Measurements from ENCODE around the gene IFNGR1.
"Not testable (repeated sequence)": the region's sequence is repeated elsewhere in the genome, so short reads cannot be mapped to it uniquely, and the experiment has no call there.

Gene IFNGR1

GRCh38 chr6:137218917-137219663, at the start of gene IFNGR1:
IFNGR1 (minus strand) TSS chr6:137219385; CDS start chr6:137219327, 58 bp downstream.
- DNase-seq (ENCODE audit: insufficient read length, low spot score) (peak; percentile 70), FAIRE-seq (peak; percentile 92)

GRCh38 chr6:137268911-137269310, 49.7 kb upstream of the IFNGR1 start:
- DNase-seq (ENCODE audit: insufficient read length, low spot score) (no peak), FAIRE-seq (no peak)

GRCh38 chr6:137266309-137266586, 47.1 kb upstream of the IFNGR1 start:
- FAIRE-seq (no peak), DNase-seq (ENCODE audit: insufficient read length, low spot score) (no peak)

- no peak for FAIRE-seq
- no peak for DNase-seq (ENCODE audit: insufficient read length, low spot score)
Observed at GRCh38 chr6:137265561-137266308, 46.5 kb upstream of the IFNGR1 start.

GRCh38 chr6:137264311-137265075, 45.3 kb upstream of the IFNGR1 start:
- FAIRE-seq: peak; percentile 21
- DNase-seq (ENCODE audit: insufficient read length, low spot score): no peak

- FAIRE-seq: peak; percentile 77
Observed at GRCh38 chr6:137261761-137262160, 42.6 kb upstream of the IFNGR1 start.

GRCh38 chr6:137261361-137261760, 42.2 kb upstream of the IFNGR1 start:
- no peak for FAIRE-seq
- no peak for DNase-seq (ENCODE audit: insufficient read length, low spot score)

More at GRCh38 chr6:137261761-137262160, 42.6 kb upstream of the IFNGR1 start:
- no peak for DNase-seq (ENCODE audit: insufficient read length, low spot score)

GRCh38 chr6:137260217-137260616, 41.0 kb upstream of the IFNGR1 start:
- no peak for DNase-seq (ENCODE audit: insufficient read length, low spot score)
- FAIRE-seq: no peak

- FAIRE-seq (no peak), DNase-seq (ENCODE audit: insufficient read length, low spot score) (no peak)
Observed at GRCh38 chr6:137259349-137259748, 40.2 kb upstream of the IFNGR1 start.

GRCh38 chr6:137258170-137258569, 39.0 kb upstream of the IFNGR1 start:
- DNase-seq (ENCODE audit: insufficient read length, low spot score): no peak
- no peak for FAIRE-seq

GRCh38 chr6:137256350-137257103, 37.3 kb upstream of the IFNGR1 start:
- DNase-seq (ENCODE audit: insufficient read length, low spot score) (no peak), FAIRE-seq (no peak)

- DNase-seq (ENCODE audit: insufficient read length, low spot score) (no peak), FAIRE-seq (no peak)
Observed at GRCh38 chr6:137254966-137255365, 35.8 kb upstream of the IFNGR1 start.

GRCh38 chr6:137254430-137254829, 35.2 kb upstream of the IFNGR1 start:
- not testable (repeated sequence) for DNase-seq (ENCODE audit: insufficient read length, low spot score); FAIRE-seq

GRCh38 chr6:137248702-137249101, 29.5 kb upstream of the IFNGR1 start:
- peak; percentile 82 for FAIRE-seq

GRCh38 chr6:137247724-137248123, 28.5 kb upstream of the IFNGR1 start:
- no peak for FAIRE-seq
- DNase-seq (ENCODE audit: insufficient read length, low spot score): no peak

More at GRCh38 chr6:137248702-137249101, 29.5 kb upstream of the IFNGR1 start:
- no peak for DNase-seq (ENCODE audit: insufficient read length, low spot score)

GRCh38 chr6:137246791-137247202, 27.6 kb upstream of the IFNGR1 start:
- FAIRE-seq: peak; percentile 94
- no peak for DNase-seq (ENCODE audit: insufficient read length, low spot score)

- DNase-seq (ENCODE audit: insufficient read length, low spot score) (no peak), FAIRE-seq (no peak)
Observed at GRCh38 chr6:137246164-137246563, 27.0 kb upstream of the IFNGR1 start.

- FAIRE-seq (no peak), DNase-seq (ENCODE audit: insufficient read length, low spot score) (no peak)
Observed at GRCh38 chr6:137241481-137242038, 22.4 kb upstream of the IFNGR1 start.

- FAIRE-seq (no peak), DNase-seq (ENCODE audit: insufficient read length, low spot score) (no peak)
Observed at GRCh38 chr6:137240168-137240567, 21.0 kb upstream of the IFNGR1 start.

GRCh38 chr6:137237413-137238170, 18.4 kb upstream of the IFNGR1 start:
- DNase-seq (ENCODE audit: insufficient read length, low spot score) (no peak), FAIRE-seq (no peak)
